ENCODE results near the gene ARHGEF40.
"Not testable (repeated sequence)": the region's sequence is repeated elsewhere in the genome, so short reads cannot be mapped to it uniquely, and the experiment has no call there.

The ARHGEF40 gene

DNA sequence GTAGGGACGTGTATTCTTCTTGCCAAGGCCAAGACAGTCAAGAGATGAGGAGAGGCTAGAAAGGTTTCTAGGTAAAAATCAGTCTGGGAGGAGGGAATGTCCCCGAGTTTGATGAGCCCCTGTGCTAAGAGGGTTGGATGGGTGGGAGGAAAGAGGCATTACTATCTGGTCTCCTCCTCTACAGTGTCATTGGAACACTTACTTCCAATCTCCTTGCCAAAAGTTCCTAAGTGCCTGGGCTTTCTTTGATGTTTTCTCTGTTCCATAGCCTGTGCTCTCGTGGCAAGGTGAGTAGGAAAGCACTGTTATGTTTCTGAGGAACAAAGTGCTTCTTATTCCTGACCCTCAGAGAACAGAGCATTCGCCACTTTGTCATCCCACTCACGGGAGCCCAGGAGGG, 35.4 kb upstream of the ARHGEF40 start, which contains the start of gene RNASE13:
RNASE13 (minus strand) TSS at position 101 of the 400 bp plus-strand sequence. CDS start 519 bp downstream, outside the sequence.
- Mint-ChIP-seq H3K4me3 (no peak within 1 kb of the TSS), H3K9me3 (no peaks in the 10 kb centered on the region), H3K27ac (no peak within 1 kb of the TSS), H3K4me1 (ENCODE audit: low read depth) (no peaks in the 10 kb centered on the region), H3K36me3 (ENCODE audit: low read depth) (no peaks in the 10 kb centered on the region), H3K27me3 (no peaks in the 10 kb centered on the region)

DNA sequence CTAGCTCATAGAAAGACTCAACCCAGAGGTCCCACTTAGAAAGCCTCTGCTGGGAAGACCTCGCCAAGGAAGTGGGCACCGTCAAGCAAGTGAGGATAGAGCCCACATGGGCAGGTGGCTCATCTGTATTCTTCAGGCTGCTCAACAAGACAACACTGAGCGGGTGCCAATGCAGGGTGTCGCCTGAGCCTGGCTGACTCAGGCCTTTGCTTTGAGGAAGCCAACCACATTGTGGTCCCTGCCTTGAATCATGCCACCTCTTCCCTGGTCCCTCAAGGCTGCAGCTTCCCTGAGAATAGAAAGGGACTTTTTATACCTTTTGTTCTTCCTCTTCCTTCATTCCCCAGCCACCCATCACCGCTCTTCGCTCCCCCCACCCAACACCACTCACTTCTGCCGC, 33.4 kb upstream of the ARHGEF40 start:
- H3K36me3 Mint-ChIP-seq (ENCODE audit: low read depth) = no peaks in the 10 kb centered on the region
- no peaks in the 10 kb centered on the region for H3K9me3 Mint-ChIP-seq
- H3K27me3 Mint-ChIP-seq = no peaks in the 10 kb centered on the region
- no peaks in the 10 kb centered on the region for H3K4me1 Mint-ChIP-seq (ENCODE audit: low read depth)
- H3K4me3 Mint-ChIP-seq = no peak overlapping the region
- H3K27ac Mint-ChIP-seq = no peak overlapping the region

DNA sequence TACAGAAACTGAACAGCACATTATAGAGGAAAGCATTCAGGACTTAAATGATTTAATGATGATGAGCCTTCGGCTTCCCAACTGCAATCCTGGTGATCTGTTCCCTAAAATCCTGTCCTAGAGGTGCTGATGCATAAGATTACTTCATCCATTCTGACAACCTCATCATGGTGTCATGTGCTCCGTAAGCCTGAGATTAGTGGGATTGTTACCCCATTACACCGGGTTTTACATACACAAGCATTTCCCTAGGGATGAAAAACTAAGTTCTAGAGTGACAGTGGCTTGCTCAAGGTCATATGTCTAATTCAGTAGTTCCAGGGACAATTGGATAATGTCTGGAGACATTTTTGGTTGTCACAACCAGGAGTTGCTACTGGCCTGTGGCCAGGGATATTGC, 32.9 kb upstream of the ARHGEF40 start:
- no peaks in the 10 kb centered on the region for H3K36me3 Mint-ChIP-seq (ENCODE audit: low read depth)
- H3K9me3 Mint-ChIP-seq = no peaks in the 10 kb centered on the region
- peaks cover under 1% of the 10 kb centered on the region for H3K27me3 Mint-ChIP-seq
- no peaks in the 10 kb centered on the region for H3K4me1 Mint-ChIP-seq (ENCODE audit: low read depth)
- H3K4me3 Mint-ChIP-seq = no peak overlapping the region
- H3K27ac Mint-ChIP-seq = no peak overlapping the region

DNA sequence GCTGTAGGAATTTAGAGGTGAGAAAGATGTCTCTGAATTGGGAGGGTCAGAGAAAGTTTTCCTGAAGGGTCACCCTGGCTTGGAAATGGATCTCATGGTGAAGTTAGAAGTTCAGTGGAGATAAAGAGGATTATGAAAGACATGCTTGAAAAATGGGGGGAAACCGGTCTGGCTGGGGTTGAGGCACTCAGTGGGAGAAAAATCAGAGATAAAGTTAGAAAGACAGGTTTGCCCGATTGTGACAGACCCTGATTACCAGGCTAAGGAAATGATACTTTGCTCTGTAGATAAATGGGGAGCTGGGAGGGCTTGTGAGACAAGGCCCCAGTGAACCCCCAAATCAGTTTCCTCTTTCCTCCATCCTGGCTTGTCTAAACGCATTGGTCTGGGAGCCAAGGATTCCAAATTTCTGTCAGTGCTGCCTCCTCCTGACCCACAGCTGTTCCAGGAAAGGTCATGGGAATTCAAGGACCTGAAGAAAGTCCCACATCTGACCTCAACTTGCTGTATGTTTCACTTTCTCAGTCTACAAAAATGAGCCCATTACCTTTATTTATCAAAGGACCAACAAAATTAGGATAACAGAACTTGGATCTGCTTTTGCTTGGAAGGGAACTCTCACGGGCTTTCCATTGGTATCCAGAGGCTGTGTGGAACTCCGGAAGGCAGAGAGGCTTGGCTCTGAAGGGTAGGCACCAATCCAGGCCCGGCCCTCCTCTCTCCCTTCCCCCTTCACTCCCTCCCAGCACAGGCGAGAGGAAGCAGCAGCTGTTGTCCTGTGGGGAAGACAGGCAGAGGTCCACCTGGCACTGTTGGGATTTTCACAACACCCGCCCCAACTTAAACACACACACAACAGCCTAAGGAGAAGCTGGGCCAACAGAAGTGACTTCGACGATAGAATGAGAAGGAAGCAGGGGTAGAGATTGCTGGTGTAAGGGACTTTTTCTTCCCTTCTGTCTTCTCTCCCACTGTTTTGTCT, 31.4 kb upstream of the ARHGEF40 start:
- H3K36me3 Mint-ChIP-seq (ENCODE audit: low read depth) = no peaks in the 10 kb centered on the region
- H3K9me3 Mint-ChIP-seq = no peaks in the 10 kb centered on the region
- peaks cover 9% of the 10 kb centered on the region for H3K27me3 Mint-ChIP-seq
- no peak overlapping the region for H3K4me3 Mint-ChIP-seq
- H3K4me1 Mint-ChIP-seq (ENCODE audit: low read depth) = no peaks in the 10 kb centered on the region
- no peak overlapping the region for H3K27ac Mint-ChIP-seq

DNA sequence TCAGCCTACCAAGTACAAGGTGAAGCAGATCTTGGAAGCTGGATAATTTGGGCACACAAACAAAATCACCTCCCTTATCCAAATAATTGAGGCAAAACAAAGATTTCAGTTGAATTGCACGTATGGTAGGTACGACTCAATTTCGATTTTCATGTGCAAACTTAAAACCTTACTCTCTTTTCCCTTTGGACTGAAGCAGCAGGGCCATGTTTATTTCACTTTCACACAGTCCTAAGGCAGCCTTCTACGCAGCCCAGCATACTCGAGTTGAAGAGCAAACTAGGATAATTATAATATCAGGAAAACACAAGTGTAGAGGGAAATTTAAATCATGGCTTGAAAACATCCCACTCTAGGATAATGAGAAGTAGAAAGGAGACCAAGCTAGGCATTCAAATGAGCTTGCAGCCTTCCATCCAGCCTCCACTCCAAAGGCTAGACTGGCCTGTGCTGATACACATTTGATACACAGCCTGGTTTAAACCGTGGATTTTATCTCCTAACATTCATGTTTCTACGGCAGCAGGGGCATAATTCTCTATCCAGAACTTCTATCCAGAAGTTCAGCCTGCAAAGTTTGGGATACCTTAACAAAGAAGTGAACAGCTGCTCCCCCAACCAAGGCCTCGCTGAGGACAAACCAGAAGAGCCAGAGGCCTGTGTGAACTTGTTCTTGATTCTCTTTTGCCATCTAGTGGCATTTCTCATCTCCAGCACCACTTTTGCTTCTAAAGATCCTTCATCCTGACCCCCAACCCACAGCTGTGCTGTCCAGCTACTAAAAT, 30.3 kb upstream of the ARHGEF40 start:
- Mint-ChIP-seq H3K4me3 (no peak overlapping the region), H3K4me1 (ENCODE audit: low read depth) (peaks cover 5% of the 10 kb centered on the region), H3K36me3 (ENCODE audit: low read depth) (no peaks in the 10 kb centered on the region), H3K27ac (no peak overlapping the region), H3K27me3 (peaks cover 14% of the 10 kb centered on the region), H3K9me3 (no peaks in the 10 kb centered on the region)

DNA sequence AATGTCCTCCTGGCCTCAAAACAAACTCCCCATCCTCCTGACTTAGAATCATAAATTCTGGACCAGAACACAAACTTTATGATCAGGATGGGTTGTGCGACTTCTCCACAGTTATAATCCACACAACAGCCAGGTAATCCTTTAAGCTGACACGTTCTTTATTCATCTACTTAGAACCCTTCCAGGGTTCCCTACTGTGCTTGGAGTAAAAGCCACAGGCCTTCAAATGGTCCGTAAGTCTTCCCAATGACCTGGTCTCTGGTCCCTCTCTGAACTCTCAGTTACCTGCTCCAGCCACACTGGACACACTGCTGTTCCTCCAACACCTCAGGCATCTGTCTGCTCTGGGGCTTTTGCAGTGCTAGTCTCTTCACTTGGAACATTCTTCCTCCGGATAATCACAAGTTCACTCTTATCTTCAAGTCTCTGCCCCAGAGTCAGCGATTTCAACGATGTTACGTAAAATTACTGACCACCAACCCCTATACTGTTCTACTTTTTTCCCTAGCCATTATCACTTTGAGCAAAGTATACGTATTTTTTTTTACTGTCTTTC, 29.7 kb upstream of the ARHGEF40 start:
- Mint-ChIP-seq H3K27me3 (peaks cover 16% of the 10 kb centered on the region), H3K9me3 (no peaks in the 10 kb centered on the region), H3K4me3 (no peak overlapping the region), H3K27ac (no peak overlapping the region), H3K36me3 (ENCODE audit: low read depth) (no peaks in the 10 kb centered on the region), H3K4me1 (ENCODE audit: low read depth) (peaks cover 5% of the 10 kb centered on the region)

DNA sequence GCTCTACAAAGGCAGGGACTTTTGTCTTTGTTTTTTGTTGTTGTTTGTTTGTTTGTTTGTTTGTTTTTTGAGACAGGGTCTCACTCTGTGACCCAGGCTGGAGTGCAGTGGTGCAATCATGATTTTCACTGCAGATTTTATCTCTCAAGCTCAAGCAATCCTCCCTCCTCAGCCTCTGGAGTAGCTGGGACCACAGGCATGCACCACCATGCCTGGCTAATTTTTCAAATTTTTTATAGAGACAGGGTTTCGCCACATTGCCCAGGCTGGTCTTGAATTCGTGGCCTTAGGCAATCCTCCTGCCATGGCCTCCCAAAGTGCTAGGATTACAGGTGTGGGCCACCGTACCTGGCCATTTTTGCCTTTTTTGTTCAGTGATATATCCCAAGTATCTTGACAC, 29.2 kb upstream of the ARHGEF40 start:
- H3K9me3 Mint-ChIP-seq; H3K27ac Mint-ChIP-seq; H3K36me3 Mint-ChIP-seq (ENCODE audit: low read depth); H3K4me3 Mint-ChIP-seq; H3K4me1 Mint-ChIP-seq (ENCODE audit: low read depth): not testable (repeated sequence)
- H3K27me3 Mint-ChIP-seq = peaks cover 16% of the 10 kb centered on the region

DNA sequence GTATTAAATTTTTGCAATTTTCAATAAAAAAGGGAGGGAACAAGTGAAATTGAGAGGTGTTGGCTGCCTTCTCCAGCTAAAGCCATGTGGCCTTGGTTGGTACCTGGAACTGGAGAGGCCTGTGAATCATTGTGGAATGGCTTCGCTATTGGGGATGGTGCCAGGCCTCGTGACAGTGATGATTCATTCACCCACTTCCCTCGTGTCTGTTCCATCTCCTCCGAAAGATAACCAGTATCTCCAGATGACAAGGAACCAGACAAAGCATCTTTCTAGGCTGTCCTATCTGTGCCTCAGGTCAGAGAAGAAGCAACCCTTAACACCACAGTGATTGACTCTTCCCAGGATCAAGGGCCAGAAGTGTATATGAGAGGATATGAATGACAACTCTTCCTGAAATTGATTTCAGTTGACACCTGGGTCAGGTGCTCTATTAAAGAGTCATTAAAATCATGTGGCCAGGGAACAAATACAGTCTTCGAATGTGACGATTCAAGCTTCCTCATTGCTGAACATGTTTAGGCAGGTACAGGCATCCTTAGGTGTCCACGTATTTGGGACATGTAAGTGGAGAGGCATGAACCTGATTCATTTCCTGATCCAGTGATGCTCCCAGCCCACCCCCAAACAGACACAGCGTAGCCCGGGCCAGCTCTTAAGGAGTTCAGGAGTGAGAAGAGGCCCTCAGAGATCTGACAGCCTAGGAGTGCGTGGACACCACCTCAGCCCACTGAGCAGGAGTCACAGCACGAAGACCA, 28.2 kb upstream of the ARHGEF40 start, which contains the start of gene RNASE7:
RNASE7 (plus strand) TSS at position 687 of the 758 bp plus-strand sequence. CDS start 631 bp downstream, outside the sequence.
- Mint-ChIP-seq H3K27me3 (peaks cover 16% of the 10 kb centered on the region), H3K4me3 (no peak within 1 kb of the TSS), H3K9me3 (no peaks in the 10 kb centered on the region), H3K27ac (no peak within 1 kb of the TSS), H3K36me3 (ENCODE audit: low read depth) (no peaks in the 10 kb centered on the region), H3K4me1 (ENCODE audit: low read depth) (peaks cover 5% of the 10 kb centered on the region)

DNA sequence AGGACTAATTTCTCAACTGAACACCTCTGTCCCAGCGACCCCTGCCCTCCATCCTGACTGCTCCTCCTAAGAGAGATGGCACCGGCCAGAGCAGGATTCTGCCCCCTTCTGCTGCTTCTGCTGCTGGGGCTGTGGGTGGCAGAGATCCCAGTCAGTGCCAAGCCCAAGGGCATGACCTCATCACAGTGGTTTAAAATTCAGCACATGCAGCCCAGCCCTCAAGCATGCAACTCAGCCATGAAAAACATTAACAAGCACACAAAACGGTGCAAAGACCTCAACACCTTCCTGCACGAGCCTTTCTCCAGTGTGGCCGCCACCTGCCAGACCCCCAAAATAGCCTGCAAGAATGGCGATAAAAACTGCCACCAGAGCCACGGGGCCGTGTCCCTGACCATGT, 27.2 kb upstream of the ARHGEF40 start:
- Mint-ChIP-seq H3K4me3 (no peak overlapping the region), H3K27ac (no peak overlapping the region), H3K9me3 (no peaks in the 10 kb centered on the region), H3K27me3 (peaks cover 16% of the 10 kb centered on the region), H3K36me3 (ENCODE audit: low read depth) (no peaks in the 10 kb centered on the region), H3K4me1 (ENCODE audit: low read depth) (peaks cover 5% of the 10 kb centered on the region)

DNA sequence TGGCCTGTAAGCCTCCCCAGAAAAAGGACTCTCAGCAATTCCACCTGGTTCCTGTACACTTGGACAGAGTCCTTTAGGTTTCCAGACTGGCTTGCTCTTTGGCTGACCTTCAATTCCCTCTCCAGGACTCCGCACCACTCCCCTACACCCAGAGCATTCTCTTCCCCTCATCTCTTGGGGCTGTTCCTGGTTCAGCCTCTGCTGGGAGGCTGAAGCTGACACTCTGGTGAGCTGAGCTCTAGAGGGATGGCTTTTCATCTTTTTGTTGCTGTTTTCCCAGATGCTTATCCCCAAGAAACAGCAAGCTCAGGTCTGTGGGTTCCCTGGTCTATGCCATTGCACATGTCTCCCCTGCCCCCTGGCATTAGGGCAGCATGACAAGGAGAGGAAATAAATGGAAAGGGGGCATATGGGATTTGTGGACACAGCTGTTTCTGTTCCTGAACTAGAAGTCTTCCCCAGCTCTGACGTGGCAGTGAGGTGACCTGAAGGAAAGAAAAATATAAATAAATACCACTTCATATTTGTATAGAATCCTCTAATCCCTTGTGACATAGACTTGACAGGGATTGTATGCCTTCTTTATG, 26.6 kb upstream of the ARHGEF40 start:
- Mint-ChIP-seq H3K36me3 (ENCODE audit: low read depth) (no peaks in the 10 kb centered on the region), H3K27me3 (peaks cover 17% of the 10 kb centered on the region), H3K27ac (no peak overlapping the region), H3K4me1 (ENCODE audit: low read depth) (peaks cover 5% of the 10 kb centered on the region), H3K9me3 (no peaks in the 10 kb centered on the region), H3K4me3 (no peak overlapping the region)

DNA sequence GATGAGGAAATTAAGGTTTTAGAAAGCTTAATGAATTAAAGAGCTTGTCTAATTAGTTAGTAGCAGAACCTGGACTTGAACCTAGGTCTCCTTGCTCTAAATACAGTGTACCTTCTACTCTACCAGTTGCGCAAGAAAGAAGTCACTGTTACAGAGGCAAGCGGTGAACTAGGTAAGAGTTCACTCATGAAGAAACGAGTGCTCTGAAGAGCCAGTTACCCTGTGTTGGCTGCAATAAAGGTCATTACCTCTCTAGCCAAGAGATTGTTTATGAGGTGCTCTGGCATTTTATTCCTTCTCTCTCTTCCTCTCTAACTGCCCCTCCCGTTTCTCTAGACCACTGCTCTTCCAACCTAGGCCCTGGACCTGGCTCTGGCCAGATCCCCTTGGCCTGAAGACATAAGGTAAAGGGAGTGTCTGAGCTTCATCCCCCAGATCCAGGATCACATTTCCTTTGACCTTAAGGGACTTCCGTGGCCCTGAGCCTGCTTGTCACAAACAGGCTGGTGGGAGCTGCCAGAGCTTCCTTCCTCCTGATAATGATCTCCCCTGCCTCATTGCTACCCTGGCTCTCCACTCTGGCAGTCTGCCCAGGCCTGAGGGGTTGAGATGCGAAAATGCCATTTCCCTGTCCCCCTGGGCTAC, 26.0 kb upstream of the ARHGEF40 start:
- Mint-ChIP-seq H3K9me3 (no peaks in the 10 kb centered on the region), H3K27ac (no peak overlapping the region), H3K36me3 (ENCODE audit: low read depth) (no peaks in the 10 kb centered on the region), H3K4me1 (ENCODE audit: low read depth) (peaks cover 5% of the 10 kb centered on the region), H3K27me3 (peaks cover 20% of the 10 kb centered on the region), H3K4me3 (no peak overlapping the region)

DNA sequence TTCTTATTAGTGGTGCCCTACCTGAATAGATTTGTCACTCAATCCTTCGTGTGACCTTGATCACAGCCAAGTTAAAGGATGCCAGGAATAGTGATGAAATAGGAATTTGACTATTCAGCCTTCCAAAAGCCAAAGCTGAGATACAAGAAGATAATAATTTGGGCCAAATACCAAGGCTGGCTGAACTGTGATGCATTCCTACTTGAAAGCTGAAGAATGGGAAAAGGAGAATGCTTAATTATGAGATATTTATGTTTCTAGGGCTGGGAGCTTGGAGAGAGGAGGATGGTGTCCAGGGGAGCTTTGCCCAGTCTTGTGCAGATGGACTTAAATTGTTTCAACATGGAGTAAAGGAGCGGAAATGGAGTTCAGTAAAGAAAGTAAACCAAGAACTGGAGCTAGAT, 22.7 kb upstream of the ARHGEF40 start:
- no peak overlapping the region for H3K27ac Mint-ChIP-seq
- no peaks in the 10 kb centered on the region for H3K36me3 Mint-ChIP-seq (ENCODE audit: low read depth)
- H3K27me3 Mint-ChIP-seq = peaks cover 17% of the 10 kb centered on the region
- no peaks in the 10 kb centered on the region for H3K9me3 Mint-ChIP-seq
- no peak overlapping the region for H3K4me3 Mint-ChIP-seq
- H3K4me1 Mint-ChIP-seq (ENCODE audit: low read depth) = peaks cover 5% of the 10 kb centered on the region

DNA sequence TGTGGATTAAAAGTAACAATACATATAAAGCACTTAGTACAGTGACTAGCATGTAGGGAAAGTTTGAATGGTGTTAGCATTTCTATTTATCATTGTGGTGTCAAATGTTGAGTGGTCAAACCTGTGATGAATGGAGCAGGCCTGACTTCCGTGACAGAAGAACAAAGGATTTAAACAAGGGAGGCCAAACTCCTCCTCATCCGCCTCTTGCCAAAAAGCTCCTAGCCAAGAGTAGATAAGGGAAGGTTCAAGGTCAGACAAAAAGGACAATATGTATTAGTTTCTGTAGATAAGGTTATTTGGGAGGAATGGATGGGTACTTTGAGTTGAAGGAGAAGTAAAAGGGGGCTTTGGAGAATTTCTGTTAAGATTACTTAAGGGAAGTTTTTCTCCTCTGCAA, 21.5 kb upstream of the ARHGEF40 start:
- Mint-ChIP-seq H3K36me3 (ENCODE audit: low read depth) (no peaks in the 10 kb centered on the region), H3K4me1 (ENCODE audit: low read depth) (peaks cover 5% of the 10 kb centered on the region), H3K4me3 (no peak overlapping the region), H3K27me3 (peaks cover 11% of the 10 kb centered on the region), H3K9me3 (no peaks in the 10 kb centered on the region), H3K27ac (no peak overlapping the region)

DNA sequence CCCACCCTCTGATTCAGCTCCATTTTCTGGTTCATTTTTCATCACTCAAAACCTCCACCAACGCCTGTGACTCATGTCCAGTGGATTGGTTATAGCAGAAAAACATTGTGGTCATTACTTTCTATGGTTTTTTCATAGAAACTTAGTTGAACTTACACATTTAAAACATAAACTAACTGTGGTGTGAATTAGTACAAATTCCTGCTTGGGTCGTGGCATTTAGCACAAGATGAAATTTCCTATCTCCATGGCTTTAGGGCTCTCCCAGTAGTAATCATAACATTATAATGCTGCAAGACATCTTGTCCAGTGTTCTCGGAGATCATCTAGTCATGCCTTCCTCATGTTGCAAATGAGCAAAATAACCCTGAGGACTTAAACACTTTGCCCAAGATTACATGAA, 20.8 kb upstream of the ARHGEF40 start:
- Mint-ChIP-seq H3K9me3 (no peaks in the 10 kb centered on the region), H3K36me3 (ENCODE audit: low read depth) (no peaks in the 10 kb centered on the region), H3K27me3 (peaks cover 11% of the 10 kb centered on the region), H3K27ac (no peak overlapping the region), H3K4me1 (ENCODE audit: low read depth) (peaks cover 3% of the 10 kb centered on the region), H3K4me3 (no peak overlapping the region)
